IMR-90 (cell line): ENCODE measurements around the gene CDH2.

Experiments used
- CEBPB ChIP-seq: IDR thresholded peaks from 2 replicates; pipeline ENCODE4 v1.6.1; 2012; ENCODE audit warnings: low read depth, low read length, improper control_type of control experiment
- CTCF ChIP-seq: conservative IDR thresholded peaks from 2 replicates; pipeline ENCODE4 v1.5.1; 2012; ENCODE audit warnings: mild to moderate bottlenecking, low read depth, low read length, improper control_type of control experiment
- MAZ ChIP-seq: IDR thresholded peaks from 2 replicates; pipeline ENCODE4 v1.6.1; 2012; ENCODE audit warnings: low read depth, mild to moderate bottlenecking, low read length, improper control_type of control experiment, moderate library complexity, borderline replicate concordance
- MXI1 ChIP-seq: IDR thresholded peaks from 2 replicates; pipeline ENCODE4 v1.6.1; 2012; ENCODE audit warnings: low read depth, mild to moderate bottlenecking, low read length, moderate library complexity, borderline replicate concordance
- POLR2A ChIP-seq: IDR thresholded peaks from 2 replicates; pipeline ENCODE4 v1.6.1; 2012; ENCODE audit warnings: mild to moderate bottlenecking, low read depth, low read length
- RAD21 ChIP-seq: IDR thresholded peaks from 2 replicates; pipeline ENCODE4 v1.6.1; 2012; ENCODE audit warnings: low read length, improper control_type of control experiment
- USF2 ChIP-seq: fragments of 150-350 bp; IDR thresholded peaks from 2 replicates; pipeline ENCODE4 v1.6.1; 2017; ENCODE audit warnings: mild to moderate bottlenecking, antibody characterized with exemption, low read length, low read depth

- TF ChIP-seq POLR2A (no peak), MXI1 (no peak), MAZ (no peak), CTCF (no peak), CEBPB (no peak), RAD21 (no peak), USF2 (no peak)
Observed at GRCh38 chr18:28123401-28124030, 53.4 kb downstream of the CDH2 start.
